GM18873 (cell line): ENCODE results near the gene SNX5.
A peak's percentile ranks its signal among the peaks of the same experiment; 100 is the strongest.

Source experiments
- ATAC-seq: cut with Tn5 transposase; IDR thresholded peaks from one replicate; pipeline ENCODE4 v1.9.1; 2021; ENCODE audit warnings: mild to moderate bottlenecking, moderate library complexity, moderate number of reproducible peaks; ENCODE audit not compliant: unreplicated experiment, low FRiP score

The SNX5 gene

GRCh38 chr20:17993546-17993945 lies 25.0 kb upstream of the SNX5 start:
- ATAC-seq = no peak

GRCh38 chr20:17992847-17993513 lies 24.4 kb upstream of the SNX5 start:
- ATAC-seq = no peak

- ATAC-seq = peak; percentile 68
Observed at GRCh38 chr20:17992224-17992637, 23.6 kb upstream of the SNX5 start.

- no peak for ATAC-seq
Observed at GRCh38 chr20:17990278-17990972, 21.8 kb upstream of the SNX5 start.

GRCh38 chr20:17987988-17988387 lies 19.4 kb upstream of the SNX5 start:
- no peak for ATAC-seq

GRCh38 chr20:17985388-17986018 lies 16.9 kb upstream of the SNX5 start:
- ATAC-seq = no peak

- ATAC-seq = no peak
Observed at GRCh38 chr20:17976305-17976704, 7.7 kb upstream of the SNX5 start.

- ATAC-seq = no peak
Observed at GRCh38 chr20:17972121-17972520, 3.5 kb upstream of the SNX5 start.

- ATAC-seq = no peak
Observed at GRCh38 chr20:17971300-17972013, 2.9 kb upstream of the SNX5 start.

GRCh38 chr20:17969884-17970409 lies 1.4 kb upstream of the SNX5 start:
- no peak for ATAC-seq

- ATAC-seq = peak; percentile 5
Observed at GRCh38 chr20:17969278-17969883, 787 bp upstream of the SNX5 start.

- ATAC-seq = no peak
Observed at GRCh38 chr20:17967521-17968365, 851 bp downstream of the SNX5 start.

GRCh38 chr20:17966432-17967310 lies 1.9 kb downstream of the SNX5 start:
- no peak for ATAC-seq

- no peak for ATAC-seq
Observed at GRCh38 chr20:17965042-17965697, 3.4 kb downstream of the SNX5 start.

GRCh38 chr20:17964632-17965031 lies 4.0 kb downstream of the SNX5 start:
- no peak for ATAC-seq

GRCh38 chr20:17964073-17964472 lies 4.5 kb downstream of the SNX5 start:
- ATAC-seq = no peak

- no peak for ATAC-seq
Observed at GRCh38 chr20:17963114-17963897, 5.3 kb downstream of the SNX5 start.
